Astrocyte (in vitro differentiated cells and primary cell): ENCODE results near the gene ZEB1. TPM values are rescaled to one million over a fixed set of nuclear protein-coding genes. Genes with fewer than 3 reads are reported as not detected.
"Not testable (repeated sequence)": the region's sequence is repeated elsewhere in the genome, so short reads cannot be mapped to it uniquely, and the experiment has no call there.

Experiments used
- DNase-seq: peaks from one replicate; pipeline ENCODE4 v3.0.0-alpha.2; 2010; ENCODE audit warnings: low read depth
- FAIRE-seq: peaks from 2 replicates; lab custom pipeline; 2011; peaks lifted over from hg19 to GRCh38; lab: Jason Lieb, UNC
- H2AFZ ChIP-seq: 2 replicates; pipeline ENCODE4 v1.6.0; 2012; ENCODE audit warnings: low read depth, low read length, inconsistent platforms
- H3K27ac ChIP-seq: 2 replicates; pipeline ENCODE4 v1.5.1; 2011; ENCODE audit warnings: low read depth, low read length, inconsistent platforms
- H3K27me3 ChIP-seq: 2 replicates; pipeline ENCODE4 v1.6.0; 2011; ENCODE audit warnings: low read length, inconsistent platforms; ENCODE audit not compliant: insufficient read depth
- H3K36me3 ChIP-seq: 2 replicates; pipeline ENCODE4 v1.5.1; 2011; ENCODE audit warnings: low read length, inconsistent platforms; ENCODE audit not compliant: insufficient read depth
- H3K4me1 ChIP-seq: 2 replicates; pipeline ENCODE4 v1.5.1; 2011; ENCODE audit warnings: low read length, inconsistent platforms; ENCODE audit not compliant: insufficient read depth
- H3K4me2 ChIP-seq: 2 replicates; pipeline ENCODE4 v1.6.0; 2012; ENCODE audit warnings: low read length, inconsistent platforms
- H3K4me3 ChIP-seq: 2 replicates; pipeline ENCODE4 v1.5.1; 2011; ENCODE audit warnings: low read depth, mild to moderate bottlenecking, low read length, inconsistent platforms; ENCODE audit not compliant: insufficient read depth
- H3K79me2 ChIP-seq: 2 replicates; pipeline ENCODE4 v1.6.0; 2012; ENCODE audit warnings: mild to moderate bottlenecking, low read length, inconsistent platforms; ENCODE audit not compliant: insufficient read depth
- H3K9ac ChIP-seq: 2 replicates; pipeline ENCODE4 v1.6.0; 2012; ENCODE audit warnings: mild to moderate bottlenecking, low read length, inconsistent platforms
- H3K9me3 ChIP-seq: 2 replicates; pipeline ENCODE4 v1.5.1; 2012; ENCODE audit warnings: low read depth, mild to moderate bottlenecking, low read length, inconsistent platforms; ENCODE audit not compliant: insufficient read depth
- H4K20me1 ChIP-seq: 2 replicates; pipeline ENCODE4 v1.6.0; 2012; ENCODE audit warnings: low read length, inconsistent platforms; ENCODE audit not compliant: insufficient read depth
- H3K27ac Mint-ChIP-seq: one replicate; pipeline ENCODE4 v1.8.0; 2021; ENCODE audit warnings: mild to moderate bottlenecking, mixed read lengths; ENCODE audit not compliant: unreplicated experiment
- H3K27me3 Mint-ChIP-seq: one replicate; pipeline ENCODE4 v1.8.0; 2021; ENCODE audit warnings: low read depth, mixed read lengths; ENCODE audit not compliant: unreplicated experiment
- H3K36me3 Mint-ChIP-seq: one replicate; pipeline ENCODE4 v1.8.0; 2021; ENCODE audit warnings: low read depth, mixed read lengths; ENCODE audit not compliant: unreplicated experiment
- H3K4me1 Mint-ChIP-seq: one replicate; pipeline ENCODE4 v1.8.0; 2021; ENCODE audit warnings: low read depth, mixed read lengths; ENCODE audit not compliant: unreplicated experiment
- H3K4me3 Mint-ChIP-seq: one replicate; pipeline ENCODE4 v1.8.0; 2021; ENCODE audit warnings: mild to moderate bottlenecking, moderate library complexity, mixed read lengths; ENCODE audit not compliant: unreplicated experiment
- H3K9me3 Mint-ChIP-seq: one replicate; pipeline ENCODE4 v1.8.0; 2021; ENCODE audit warnings: mild to moderate bottlenecking, mixed read lengths; ENCODE audit not compliant: unreplicated experiment
- EZH2 ChIP-seq: IDR thresholded peaks from 2 replicates; pipeline ENCODE4 v1.6.1; 2012; ENCODE audit warnings: mild to moderate bottlenecking, low read length, inconsistent platforms; ENCODE audit not compliant: insufficient read depth
- total RNA-seq: library from RNA; stranded (reverse); gene quantifications from 2 replicates; pipeline ENCODE4 v1.2.1, GENCODE V29; 2021
- TF ChIP-seq, protein P1 (sequence below): IDR thresholded peaks from 2 replicates; pipeline ENCODE4 v1.5.1; 2011; ENCODE audit warnings: low read depth, mild to moderate bottlenecking, inconsistent platforms, low read length, moderate library complexity; ENCODE audit not compliant: insufficient read depth

ZEB1 gene
- total RNA-seq, 1 donor from 2014 or later = 37.2 TPM

GRCh38 chr10:31362023-31362641, 43.1 kb downstream of the ZEB1 start:
- peaks cover 3% of the 10 kb centered on the region for H3K4me1 ChIP-seq
- Mint-ChIP-seq H3K27ac (no peak overlapping the region), H3K36me3 (peaks cover 27% of the 10 kb centered on the region), H3K9me3 (peaks cover 10% of the 10 kb centered on the region), H3K4me3 (no peak overlapping the region), H3K27me3 (no peaks in the 10 kb centered on the region), H3K4me1 (no peaks in the 10 kb centered on the region)
- no peak overlapping the region for H3K4me2 ChIP-seq
- TF ChIP-seq, protein P1, sequence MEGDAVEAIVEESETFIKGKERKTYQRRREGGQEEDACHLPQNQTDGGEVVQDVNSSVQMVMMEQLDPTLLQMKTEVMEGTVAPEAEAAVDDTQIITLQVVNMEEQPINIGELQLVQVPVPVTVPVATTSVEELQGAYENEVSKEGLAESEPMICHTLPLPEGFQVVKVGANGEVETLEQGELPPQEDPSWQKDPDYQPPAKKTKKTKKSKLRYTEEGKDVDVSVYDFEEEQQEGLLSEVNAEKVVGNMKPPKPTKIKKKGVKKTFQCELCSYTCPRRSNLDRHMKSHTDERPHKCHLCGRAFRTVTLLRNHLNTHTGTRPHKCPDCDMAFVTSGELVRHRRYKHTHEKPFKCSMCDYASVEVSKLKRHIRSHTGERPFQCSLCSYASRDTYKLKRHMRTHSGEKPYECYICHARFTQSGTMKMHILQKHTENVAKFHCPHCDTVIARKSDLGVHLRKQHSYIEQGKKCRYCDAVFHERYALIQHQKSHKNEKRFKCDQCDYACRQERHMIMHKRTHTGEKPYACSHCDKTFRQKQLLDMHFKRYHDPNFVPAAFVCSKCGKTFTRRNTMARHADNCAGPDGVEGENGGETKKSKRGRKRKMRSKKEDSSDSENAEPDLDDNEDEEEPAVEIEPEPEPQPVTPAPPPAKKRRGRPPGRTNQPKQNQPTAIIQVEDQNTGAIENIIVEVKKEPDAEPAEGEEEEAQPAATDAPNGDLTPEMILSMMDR = no peak
- TF ChIP-seq EZH2 = no peak
- H4K20me1 ChIP-seq = peaks cover 48% of the 10 kb centered on the region
- no peak overlapping the region for H3K4me3 ChIP-seq
- H3K27me3 ChIP-seq = no peaks in the 10 kb centered on the region
- H3K36me3 ChIP-seq = no peaks in the 10 kb centered on the region
- H3K9me3 ChIP-seq = no peaks in the 10 kb centered on the region
- no peak overlapping the region for H3K27ac ChIP-seq
- H2AFZ ChIP-seq = no peak overlapping the region
- no peak overlapping the region for H3K9ac ChIP-seq
- DNase-seq (no peak), FAIRE-seq (no peak)
- H3K79me2 ChIP-seq = peaks cover 96% of the 10 kb centered on the region

DNA sequence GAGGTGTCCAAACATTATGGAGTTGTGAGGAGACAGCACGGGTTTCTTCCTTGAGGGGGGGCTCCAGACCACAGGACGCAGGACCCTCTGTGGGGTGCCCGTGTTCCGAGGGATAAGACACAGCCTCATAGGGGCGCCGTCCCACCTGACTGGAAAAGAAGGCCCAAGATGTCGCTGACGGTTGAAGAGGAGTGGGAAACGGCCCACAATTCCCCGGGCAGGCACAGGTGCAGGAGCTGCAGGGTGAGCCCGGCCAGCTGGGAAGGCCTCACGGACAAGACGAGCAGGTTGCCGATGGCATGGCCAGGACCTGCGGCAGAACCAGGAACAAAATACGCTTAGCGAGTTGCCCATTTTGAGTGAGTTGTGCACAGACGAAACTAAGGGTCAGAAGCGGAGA, 44.7 kb downstream of the ZEB1 start:
- not testable (repeated sequence) for H3K4me3 Mint-ChIP-seq, H3K4me1 ChIP-seq, H2AFZ ChIP-seq, H3K4me2 ChIP-seq, H3K9ac ChIP-seq, H3K4me3 ChIP-seq, FAIRE-seq, H3K27ac ChIP-seq, DNase-seq, H3K9me3 ChIP-seq, H3K27me3 ChIP-seq, H3K4me1 Mint-ChIP-seq, H3K27me3 Mint-ChIP-seq, H3K27ac Mint-ChIP-seq, H3K36me3 ChIP-seq
- peaks cover 10% of the 10 kb centered on the region for H3K9me3 Mint-ChIP-seq
- H3K79me2 ChIP-seq = peaks cover 96% of the 10 kb centered on the region
- peaks cover 47% of the 10 kb centered on the region for H4K20me1 ChIP-seq
- peaks cover 27% of the 10 kb centered on the region for H3K36me3 Mint-ChIP-seq

DNA sequence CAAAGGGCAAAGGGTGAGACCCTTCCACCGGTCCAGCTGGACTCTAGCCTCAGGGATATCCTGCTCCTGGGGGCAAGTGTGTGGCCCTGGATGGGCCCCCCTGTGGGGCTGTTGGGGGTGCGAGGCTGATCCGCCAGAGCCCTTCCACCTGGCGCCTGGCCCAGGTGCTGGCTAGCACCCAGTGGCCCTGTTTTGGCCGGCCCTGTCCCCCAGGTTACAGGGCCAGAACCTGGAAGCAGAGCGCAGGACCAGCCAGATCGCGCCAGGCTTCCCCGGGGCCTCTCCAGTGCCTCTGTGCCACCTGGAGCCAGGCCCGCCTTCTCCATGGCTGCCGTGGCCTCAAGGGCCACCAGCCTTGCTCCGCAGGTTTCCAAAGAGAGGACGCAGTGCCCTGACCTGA, 45.2 kb downstream of the ZEB1 start:
- H3K4me1 Mint-ChIP-seq, H3K27ac ChIP-seq, H3K27ac Mint-ChIP-seq, H3K27me3 Mint-ChIP-seq, H3K4me3 Mint-ChIP-seq, H3K4me1 ChIP-seq, DNase-seq, H3K36me3 ChIP-seq, H3K27me3 ChIP-seq, H3K4me3 ChIP-seq, H2AFZ ChIP-seq, FAIRE-seq, H3K4me2 ChIP-seq, H3K9ac ChIP-seq, H3K9me3 ChIP-seq: not testable (repeated sequence)
- Mint-ChIP-seq H3K36me3 (peaks cover 27% of the 10 kb centered on the region), H3K9me3 (peaks cover 10% of the 10 kb centered on the region)
- peaks cover 96% of the 10 kb centered on the region for H3K79me2 ChIP-seq
- peaks cover 46% of the 10 kb centered on the region for H4K20me1 ChIP-seq
